DMS114 treated with DMSO at 0.1 percent for 48 hours (cell line): ENCODE measurements around the gene PRKCZ.

ENCODE experiments used
- DNase-seq: peaks from one replicate; lab custom pipeline; 2025; ENCODE audit not compliant: unreplicated experiment; lab: John Stamatoyannopoulos, UW

The PRKCZ gene

GRCh38 chr1:2060072-2060471, 9.9 kb downstream of the PRKCZ start:
- no peak for DNase-seq

- DNase-seq = no peak
These were observed 10.3 kb downstream of the PRKCZ start for GRCh38 chr1:2060535-2060934.

GRCh38 chr1:2061065-2061778, 11.0 kb downstream of the PRKCZ start:
- no peak for DNase-seq

GRCh38 chr1:2065699-2066098, 15.5 kb downstream of the PRKCZ start:
- no peak for DNase-seq

GRCh38 chr1:2067393-2067792, 17.2 kb downstream of the PRKCZ start:
- DNase-seq = no peak

GRCh38 chr1:2067981-2068380, 17.8 kb downstream of the PRKCZ start:
- no peak for DNase-seq

GRCh38 chr1:2068951-2069350, 18.7 kb downstream of the PRKCZ start:
- no peak for DNase-seq

GRCh38 chr1:2070016-2070415, 19.8 kb downstream of the PRKCZ start:
- DNase-seq = no peak

- no peak for DNase-seq
These were observed 20.8 kb downstream of the PRKCZ start for GRCh38 chr1:2070800-2071530.

- DNase-seq = no peak
These were observed 22.0 kb downstream of the PRKCZ start for GRCh38 chr1:2072109-2072806.

GRCh38 chr1:2072891-2073290, 22.7 kb downstream of the PRKCZ start:
- no peak for DNase-seq

- DNase-seq = no peak
These were observed 23.4 kb downstream of the PRKCZ start for GRCh38 chr1:2073382-2074230.

- no peak for DNase-seq
These were observed 24.2 kb downstream of the PRKCZ start for GRCh38 chr1:2074396-2074795.

- DNase-seq = no peak
These were observed 24.9 kb downstream of the PRKCZ start for GRCh38 chr1:2074944-2075740.

GRCh38 chr1:2076826-2077225, 26.6 kb downstream of the PRKCZ start:
- no peak for DNase-seq

GRCh38 chr1:2078170-2078569, 28.0 kb downstream of the PRKCZ start:
- DNase-seq = no peak

GRCh38 chr1:2079396-2080085, 29.3 kb downstream of the PRKCZ start:
- no peak for DNase-seq

GRCh38 chr1:2080140-2080539, 29.9 kb downstream of the PRKCZ start:
- no peak for DNase-seq

GRCh38 chr1:2080884-2081283, 30.7 kb downstream of the PRKCZ start:
- no peak for DNase-seq
